ENCODE measurements around the gene CHN2.

GRCh38 chr7:29355388-29355787, 160.8 kb downstream of the CHN2 start:
- TF ChIP-seq, protein P1, sequence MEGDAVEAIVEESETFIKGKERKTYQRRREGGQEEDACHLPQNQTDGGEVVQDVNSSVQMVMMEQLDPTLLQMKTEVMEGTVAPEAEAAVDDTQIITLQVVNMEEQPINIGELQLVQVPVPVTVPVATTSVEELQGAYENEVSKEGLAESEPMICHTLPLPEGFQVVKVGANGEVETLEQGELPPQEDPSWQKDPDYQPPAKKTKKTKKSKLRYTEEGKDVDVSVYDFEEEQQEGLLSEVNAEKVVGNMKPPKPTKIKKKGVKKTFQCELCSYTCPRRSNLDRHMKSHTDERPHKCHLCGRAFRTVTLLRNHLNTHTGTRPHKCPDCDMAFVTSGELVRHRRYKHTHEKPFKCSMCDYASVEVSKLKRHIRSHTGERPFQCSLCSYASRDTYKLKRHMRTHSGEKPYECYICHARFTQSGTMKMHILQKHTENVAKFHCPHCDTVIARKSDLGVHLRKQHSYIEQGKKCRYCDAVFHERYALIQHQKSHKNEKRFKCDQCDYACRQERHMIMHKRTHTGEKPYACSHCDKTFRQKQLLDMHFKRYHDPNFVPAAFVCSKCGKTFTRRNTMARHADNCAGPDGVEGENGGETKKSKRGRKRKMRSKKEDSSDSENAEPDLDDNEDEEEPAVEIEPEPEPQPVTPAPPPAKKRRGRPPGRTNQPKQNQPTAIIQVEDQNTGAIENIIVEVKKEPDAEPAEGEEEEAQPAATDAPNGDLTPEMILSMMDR (conservative IDR thresholded peaks at IDR 0.05; ENCODE audit: low read depth, low read length), result no peak
- TF ChIP-seq EZH2 (IDR thresholded peaks at IDR 0.05; ENCODE audit: borderline replicate concordance, low read depth, low read length, poor library complexity, severe bottlenecking), result no peak

All from A673 (cell line).